ENCODE data around the gene HOXA4.

Gene HOXA4

DNA sequence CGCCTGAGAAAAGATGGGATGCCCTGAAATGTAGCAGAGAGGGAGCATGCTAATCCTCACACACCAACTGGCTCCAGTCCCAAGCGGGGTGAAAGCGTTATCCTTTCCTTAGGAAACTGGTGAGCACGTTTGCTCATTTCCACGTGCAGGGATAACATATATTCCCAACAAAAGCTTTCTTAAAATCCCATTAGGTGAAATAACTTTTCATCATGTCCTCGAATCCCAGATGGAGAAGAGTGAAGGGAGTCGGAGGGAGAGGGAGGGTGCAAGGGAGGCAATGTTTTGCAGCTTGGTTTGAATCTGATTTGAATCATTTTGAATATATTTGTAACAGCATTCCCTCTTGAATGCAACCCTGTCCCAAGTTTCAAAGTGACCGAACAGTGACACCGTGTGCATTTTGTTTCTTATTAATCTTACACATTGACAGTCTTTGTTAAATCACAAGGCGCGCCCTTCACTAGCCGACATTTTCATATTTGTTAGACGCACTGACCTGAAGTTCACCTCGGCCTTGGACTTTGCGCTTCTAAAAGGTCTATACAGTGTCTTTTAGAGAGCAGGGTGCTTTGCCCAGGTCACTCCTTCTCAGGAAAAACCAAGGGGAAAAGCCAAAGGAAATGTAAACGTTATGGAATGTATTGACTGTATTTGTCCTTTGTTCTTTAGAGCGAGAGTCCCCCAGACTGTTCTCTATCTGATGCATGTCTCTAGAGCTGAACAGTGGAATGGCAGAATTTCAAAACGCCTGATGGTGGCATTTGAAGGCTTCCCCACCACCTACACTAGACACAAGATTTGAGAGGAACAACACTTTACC, 3.1 kb upstream of the HOXA4 start:
- no peak for DNase-seq (ENCODE audit: low read depth in 2 of 3, low spot score in 2 of 3)

DNA sequence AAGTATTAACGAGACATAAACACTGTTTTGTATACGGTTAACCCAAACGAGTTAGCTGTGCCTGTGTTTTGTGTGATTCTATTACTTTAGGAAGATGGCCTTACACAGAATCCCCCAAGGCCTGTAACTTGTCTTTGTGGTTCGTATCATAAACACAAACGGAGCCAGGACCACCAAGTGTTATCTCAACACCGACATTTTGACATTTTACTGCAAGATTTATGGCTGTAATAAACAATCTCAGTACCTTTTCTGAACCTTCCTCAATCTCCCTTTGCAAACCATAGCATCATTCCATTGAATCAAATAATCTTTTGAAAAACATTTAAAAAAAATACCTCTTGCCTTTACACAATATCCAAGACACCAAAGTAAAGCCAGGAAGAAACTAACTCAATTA, 2.4 kb upstream of the HOXA4 start:
- DNase-seq (ENCODE audit: low read depth in 2 of 3, low spot score in 2 of 3), result no peak

DNA sequence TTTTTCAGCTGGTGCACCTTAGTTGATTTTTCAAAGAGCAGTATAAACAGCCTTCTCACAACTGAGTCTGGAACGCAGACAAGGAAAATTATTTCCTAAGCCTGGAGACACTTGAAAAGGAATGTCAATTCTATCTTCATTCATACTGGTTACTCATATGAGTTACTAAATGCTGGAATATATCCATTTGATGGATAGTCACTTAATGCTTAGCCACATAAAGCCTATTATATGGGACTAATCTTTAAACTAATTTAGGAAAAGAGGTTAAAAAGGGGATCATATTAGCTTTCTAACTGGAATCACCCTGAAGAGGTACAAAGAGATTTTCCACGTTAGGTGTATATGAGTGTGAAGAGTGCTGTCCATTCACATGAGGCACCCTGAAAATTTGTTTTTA, 1.7 kb upstream of the HOXA4 start:
- DNase-seq (ENCODE audit: low read depth in 2 of 3, low spot score in 2 of 3), result no peak

DNA sequence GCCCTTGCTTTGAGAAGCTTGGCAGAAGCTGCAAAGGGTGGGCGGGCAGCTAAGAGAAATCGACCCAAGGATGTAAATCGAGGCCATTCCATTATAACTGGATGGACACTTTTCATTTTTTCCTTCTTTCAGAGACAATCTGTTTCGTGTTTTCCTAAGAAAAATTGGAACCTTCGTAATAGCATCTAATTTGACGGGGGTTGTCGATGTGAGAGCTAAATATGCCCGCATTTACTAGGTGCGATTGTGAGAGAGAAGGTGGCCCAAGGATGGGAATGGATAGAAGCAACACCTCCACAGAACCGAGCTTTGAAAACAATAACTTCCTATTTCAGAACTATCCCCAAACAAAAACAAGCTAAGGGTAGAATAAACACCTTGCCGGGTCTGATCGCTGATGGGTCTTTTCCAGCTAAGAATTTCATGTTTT, 848 bp upstream of the HOXA4 start:
- no peak for DNase-seq (ENCODE audit: low read depth in 2 of 3, low spot score in 2 of 3)

DNA sequence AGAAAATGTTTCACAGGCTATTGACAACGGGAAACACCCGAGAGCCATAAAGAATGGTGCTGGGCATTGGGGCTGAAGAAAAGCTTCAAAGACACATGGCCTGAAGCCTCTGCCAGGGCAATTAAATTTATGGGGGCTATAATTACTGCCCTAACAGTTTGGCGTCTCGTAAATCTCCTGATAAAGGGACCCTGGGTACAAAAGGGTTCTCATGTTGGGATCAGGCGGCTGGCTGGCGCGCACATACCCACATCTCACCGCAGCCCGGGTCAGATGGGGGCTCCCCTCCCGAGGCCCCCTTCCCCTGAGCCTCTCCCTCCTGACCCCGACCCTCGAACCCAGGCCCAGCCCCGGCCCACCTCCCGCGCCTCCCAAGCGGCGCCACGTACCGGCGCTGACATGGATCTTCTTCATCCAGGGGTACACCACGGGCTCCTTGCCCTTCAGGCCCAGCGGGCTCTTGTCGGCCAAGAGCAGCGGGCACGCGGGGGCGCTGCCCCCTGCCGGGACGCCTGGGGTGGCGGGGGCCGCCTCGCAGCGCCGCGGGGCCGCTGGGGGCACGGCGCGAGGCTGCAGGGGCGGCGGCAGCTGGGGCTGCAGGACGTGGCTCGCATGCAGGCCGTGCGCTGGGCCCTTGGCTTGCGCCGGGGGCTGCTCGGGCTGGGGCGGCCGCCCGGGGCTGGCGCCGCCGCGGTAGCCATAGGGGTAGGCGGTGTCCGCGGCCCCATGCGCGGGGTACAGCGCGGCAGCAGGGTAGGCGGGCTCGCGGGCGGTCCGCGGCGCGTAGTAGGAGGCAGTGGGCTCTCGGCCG, 623 bp downstream of the HOXA4 start:
- no peak for DNase-seq (ENCODE audit: low read depth in 2 of 3, low spot score in 2 of 3)

DNA sequence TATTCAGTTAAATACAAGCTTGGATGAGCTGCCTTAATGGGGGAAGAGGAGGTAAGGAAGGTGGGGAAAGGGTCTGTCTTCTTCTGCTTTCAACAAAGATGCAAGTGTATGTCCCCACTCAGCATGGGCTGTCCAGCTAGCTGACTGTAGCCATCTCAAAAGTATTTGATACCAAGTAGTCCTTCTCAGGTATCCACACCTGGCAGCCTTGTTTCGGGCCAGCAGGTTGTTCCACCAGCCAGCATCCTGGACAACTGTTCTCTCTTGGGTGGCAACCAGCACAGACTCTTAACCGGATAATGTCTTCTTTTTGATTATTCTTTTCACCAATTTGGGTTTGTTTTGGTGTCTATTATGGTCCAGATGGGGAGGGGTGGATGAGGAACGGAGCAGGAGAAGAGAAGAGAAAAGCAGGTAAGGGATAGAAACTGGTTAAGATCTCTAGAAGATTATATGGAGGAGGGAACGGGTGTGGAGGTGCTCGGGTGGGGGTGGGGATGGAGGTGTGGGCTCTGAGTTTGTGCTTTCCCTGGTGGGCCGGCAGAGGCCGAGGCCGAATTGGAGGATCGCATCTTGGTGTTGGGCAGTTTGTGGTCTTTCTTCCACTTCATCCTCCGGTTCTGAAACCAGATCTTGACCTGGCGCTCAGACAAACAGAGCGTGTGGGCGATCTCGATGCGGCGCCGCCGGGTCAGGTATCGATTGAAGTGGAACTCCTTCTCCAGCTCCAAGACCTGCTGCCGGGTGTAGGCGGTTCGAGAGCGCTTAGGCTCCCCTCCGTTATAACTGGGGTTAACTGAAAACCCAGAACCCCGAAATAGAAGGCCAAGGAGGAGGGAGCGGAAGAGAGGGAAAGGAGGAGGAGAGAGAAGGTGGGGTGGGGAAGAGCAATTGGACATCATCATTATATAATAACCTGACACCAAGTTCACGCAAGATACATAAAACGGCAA, 1.5 kb downstream of the HOXA4 start:
- no peak for DNase-seq (ENCODE audit: low read depth in 2 of 3, low spot score in 2 of 3)

DNA sequence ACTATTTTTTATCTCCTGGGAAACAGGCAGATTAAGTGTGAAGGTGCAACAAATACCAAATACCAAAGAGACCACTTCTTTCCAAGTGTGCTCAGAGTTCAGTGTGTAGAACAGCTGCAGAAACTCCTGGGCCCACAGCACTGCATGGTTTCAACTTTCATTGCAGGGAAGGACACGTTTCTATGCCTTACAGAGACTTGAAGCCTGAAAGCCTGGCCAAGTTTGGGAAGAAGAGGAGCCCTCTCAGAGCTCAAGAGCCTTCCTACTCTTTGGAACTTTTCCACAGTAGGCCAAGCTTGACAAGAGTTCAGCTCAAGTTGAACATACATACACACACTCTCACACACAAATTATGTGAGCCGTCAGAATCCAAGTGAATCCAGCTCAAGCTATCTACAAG, 2.5 kb downstream of the HOXA4 start:
- no peak for DNase-seq (ENCODE audit: low read depth in 2 of 3, low spot score in 2 of 3)

DNA sequence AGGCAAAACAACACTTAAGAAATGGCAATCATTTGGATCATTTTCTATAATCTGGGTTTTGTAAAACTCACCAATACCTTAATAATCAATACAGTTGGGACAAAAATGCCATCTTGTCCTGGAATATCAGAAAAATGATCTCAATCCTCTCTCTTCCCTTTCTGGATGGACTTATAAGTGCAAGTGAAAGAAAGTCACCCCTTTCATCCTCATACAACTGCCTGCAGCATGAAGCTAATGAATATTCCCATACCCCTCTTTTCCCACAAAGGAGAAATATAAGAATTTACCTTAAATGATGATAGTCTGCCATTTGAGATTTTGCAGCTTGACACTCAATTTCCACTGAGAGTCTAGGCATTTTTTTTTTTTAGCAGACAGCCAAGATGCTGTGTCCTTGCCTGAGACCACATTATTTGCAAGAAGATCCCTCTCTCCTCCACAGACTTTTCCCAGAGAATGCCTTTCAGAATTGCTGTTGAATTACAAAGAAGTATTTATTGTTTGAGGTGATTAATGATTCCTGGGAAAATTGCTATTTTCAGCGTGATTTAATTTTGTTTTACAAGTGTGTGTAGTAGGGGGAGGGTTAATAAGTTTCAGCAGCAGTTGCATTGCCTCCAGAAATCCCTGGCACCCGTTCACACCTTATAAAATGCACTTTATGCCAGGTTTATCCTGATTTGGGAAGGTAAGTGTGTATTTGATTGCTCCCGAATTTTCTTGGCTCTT, 3.8 kb downstream of the HOXA4 start:
- DNase-seq (ENCODE audit: low read depth in 2 of 3, low spot score in 2 of 3), result no peak

DNA sequence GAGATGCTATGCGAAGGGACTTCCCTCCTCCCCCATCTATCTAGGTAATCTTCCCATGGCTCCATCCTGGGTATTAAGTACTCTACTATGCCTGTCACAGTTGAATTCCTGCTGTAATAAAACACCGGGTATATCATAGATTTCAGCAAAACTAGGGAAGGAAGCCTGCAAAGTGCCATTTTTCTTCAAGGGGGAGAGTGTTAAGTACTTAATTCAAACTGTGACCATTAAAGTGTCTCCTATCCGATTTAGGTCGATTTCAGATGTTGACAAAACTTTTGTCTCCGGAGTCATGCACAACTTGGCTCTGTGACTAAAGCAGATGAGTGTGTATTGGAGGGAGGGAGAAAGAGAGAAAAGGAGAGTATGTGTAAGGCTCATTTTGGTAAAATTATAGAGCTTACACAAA, 4.6 kb downstream of the HOXA4 start:
- no peak for DNase-seq (ENCODE audit: low read depth in 2 of 3, low spot score in 2 of 3)

DNA sequence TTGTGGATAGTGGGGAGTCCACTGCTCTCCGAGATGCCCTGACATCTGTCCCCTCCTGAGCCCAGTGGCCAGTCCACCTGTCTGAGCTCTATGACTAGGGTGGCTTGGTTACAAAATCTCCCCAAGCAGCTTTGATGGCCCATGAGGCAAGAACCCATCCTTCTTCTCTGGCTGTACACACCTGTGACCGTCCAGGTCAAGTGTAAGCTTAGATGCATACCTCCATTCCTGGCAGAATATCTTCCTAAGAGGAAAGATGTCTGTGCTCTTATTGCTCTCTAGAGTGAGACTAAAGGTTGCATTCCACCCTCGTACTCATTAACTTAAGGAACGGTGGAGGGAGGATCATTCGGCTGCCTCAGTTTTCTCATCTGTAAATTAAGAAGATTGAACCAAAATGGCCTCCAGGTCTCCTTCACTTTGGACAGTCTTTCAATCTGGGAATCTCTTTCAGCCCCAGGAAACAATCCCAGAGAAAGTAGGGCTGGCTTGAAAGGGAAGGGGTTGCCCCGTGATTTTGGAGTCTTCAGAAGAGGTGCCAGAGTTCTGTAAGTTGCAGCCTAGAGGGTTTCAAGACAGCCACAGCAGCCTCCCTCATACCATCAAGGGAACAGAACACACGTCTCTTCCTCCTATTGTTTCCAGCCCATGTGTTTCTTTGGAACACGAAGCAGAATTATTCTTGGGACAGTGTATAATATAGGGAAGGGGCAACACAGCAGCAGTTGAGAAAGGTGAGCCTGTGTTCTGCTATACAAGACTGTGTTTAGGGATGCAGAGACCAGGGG, 5.5 kb downstream of the HOXA4 start:
- DNase-seq (ENCODE audit: low read depth in 2 of 3, low spot score in 2 of 3), result no peak

DNA sequence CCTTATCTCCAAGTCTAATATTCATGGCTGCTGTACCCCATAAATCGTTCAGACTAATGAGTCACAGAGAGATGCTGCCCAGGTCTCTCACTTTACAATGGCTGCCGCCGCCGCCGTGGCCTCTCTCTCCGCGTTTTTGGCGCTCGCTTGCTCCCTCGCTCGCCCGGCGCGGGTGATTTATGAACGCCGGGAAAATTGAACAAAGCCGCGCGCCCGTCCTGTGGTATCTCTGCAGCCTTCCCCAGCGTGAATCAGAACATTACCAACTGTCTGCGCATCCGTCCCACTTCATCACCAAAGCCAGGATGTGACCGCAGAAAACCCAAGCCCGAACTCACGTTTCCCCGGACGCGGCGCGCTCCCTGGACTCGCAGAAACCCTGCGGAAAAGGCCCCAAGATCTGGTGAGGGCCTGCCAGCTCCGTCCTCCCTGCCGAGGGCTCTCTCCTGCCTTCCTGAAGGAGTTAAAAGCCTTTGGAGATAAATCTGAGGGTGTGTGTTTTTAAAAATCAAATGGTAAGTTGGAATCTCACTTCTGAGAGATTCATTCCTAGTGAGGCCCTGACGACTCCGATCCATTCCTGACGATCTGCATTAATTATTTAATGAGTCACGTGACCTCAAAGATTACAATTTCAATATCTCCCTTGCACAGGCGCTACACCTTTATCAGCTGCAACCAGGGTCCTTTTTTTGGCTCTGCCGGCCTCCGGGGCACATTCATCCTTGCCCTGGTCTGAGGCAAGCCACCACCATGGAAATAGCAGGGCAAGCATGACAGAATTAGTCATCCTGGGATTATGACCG, 6.3 kb downstream of the HOXA4 start:
- DNase-seq (ENCODE audit: low read depth in 2 of 3, low spot score in 2 of 3), result no peak

DNA sequence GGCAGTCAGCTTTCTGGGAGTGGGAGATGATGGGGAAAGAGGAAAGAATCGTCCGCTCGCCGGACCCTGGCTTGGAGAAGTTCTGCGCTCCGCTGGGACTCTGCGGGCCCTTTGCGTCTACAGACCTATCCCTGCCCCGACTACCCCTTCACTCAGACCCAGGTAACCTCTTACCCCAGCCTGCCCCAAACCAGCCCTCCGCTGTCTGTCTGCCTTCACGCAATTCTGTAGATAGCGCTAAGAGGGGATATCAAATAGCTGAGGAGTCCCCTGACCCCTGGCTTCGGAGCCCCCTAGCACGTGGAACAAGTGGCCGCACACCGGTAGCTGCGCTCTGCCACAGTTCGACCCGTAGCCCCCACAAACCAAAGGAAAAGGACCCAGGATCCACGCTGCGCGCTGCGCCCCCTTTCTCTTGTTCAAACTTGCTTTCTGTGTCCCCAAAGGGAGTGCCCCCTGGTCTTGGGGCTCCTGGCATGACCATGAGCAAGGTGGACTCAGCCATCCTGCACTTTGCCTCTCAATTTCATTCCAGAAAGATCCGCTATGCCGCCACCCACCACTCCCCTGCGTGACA, 7.0 kb downstream of the HOXA4 start:
- no peak for DNase-seq (ENCODE audit: low read depth in 2 of 3, low spot score in 2 of 3)

DNA sequence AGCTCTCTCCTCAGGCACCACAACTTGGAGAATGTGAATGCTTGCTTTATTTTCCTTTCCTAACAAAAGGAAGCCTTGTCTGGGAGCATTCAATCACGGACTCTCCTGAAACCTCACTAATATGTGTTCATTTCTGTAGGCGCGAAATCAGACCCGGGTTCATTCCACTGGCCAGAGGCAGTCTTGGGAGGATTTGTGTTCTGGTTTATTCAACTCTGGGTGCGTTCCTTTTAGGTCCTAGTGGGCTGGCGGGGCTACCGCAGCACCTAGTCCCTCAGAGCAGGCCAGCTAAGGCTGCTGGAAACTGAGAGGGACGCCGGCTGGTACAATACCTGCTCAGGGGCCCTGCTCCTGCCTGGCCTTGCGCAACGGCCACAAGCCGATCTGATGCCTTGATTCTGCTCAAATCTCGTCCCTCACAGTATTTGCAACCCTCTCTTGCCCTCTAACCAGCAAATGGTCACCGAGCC, 7.5 kb downstream of the HOXA4 start:
- no peak for DNase-seq (ENCODE audit: low read depth in 2 of 3, low spot score in 2 of 3)

DNA sequence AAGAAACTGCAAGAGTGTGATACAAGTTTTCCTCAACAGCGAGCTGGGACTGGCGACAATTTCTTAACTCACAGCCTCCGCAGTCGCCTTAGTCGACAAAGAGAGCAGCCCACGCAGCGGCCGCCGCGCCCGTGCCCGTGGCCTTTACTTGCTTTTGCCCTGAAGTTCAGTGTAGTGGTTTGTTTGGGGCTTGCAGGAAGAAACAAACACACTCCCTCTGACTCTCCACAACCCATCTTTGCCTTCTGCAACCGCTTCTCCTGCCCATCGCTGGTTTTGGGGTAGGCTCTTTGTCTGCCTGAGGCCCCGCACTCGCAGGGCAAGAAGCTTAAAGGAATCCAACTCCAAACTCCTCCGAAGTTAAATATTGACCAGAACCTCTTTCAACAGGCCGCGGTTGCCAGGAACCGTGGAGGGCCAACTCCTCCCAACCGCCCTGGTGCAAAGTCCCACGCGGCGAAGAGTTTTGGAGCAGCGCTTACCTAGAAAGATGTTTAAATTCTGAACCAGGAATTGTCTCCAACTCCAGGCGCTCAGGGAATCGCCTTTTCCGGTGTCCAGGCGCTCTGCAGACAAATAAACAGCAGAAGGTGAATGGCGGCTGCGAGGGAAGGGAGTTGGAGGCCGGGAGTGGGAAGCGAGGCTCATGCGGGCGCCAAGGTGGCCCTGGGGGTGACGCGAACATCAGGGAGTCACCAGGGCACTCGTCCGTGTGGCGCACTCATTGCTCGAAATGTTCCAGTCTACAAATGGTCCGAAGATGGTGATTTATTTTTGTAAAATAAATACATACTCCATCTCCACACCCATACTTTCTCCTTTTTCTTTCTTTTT, 8.3 kb downstream of the HOXA4 start:
- no peak for DNase-seq (ENCODE audit: low read depth in 2 of 3, low spot score in 2 of 3)

DNA sequence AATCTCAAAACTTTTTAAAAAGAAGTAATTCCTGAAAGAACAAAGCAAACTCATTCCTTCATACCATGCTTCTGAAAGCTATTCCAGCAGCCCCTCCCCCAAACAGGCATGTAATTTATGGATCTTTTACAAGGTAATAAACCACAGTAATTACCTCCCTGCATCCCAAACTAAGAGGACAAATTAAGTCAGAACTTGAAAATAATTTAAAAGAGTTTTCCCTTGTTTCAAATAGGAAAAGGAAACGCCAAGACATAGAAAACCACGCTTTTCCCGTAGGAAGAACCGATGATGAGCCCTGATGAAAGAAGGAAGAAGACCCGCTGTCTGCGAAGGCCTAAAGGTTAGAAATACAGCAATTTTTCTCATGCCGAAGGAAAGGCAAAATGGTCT, 8.9 kb downstream of the HOXA4 start:
- DNase-seq (ENCODE audit: low read depth in 2 of 3, low spot score in 2 of 3), result no peak

DNA sequence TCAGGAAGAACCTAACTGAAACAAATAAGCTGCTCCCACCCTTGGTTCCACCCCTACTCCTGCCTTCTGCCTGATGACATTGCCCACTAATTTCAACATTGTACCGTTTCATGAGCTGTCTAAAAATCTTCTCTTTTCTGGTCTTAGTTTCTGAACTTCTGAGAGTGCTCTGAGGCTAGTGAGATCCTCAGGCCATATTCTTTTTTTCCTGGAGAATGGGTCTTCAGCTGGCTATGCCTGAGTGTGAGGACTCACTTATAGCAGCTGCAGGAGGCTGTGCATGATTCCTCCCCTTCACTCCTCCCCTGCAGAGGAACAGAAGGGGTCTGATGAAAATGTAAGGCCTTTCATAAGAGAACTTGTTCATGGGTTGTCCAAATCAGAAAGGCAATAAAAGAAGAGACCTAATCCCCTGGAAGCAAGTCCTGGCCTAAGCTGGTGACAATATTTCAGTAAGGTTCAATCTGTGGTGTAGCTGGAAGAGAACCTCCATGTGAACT, 11.1 kb downstream of the HOXA4 start:
- no peak for DNase-seq (ENCODE audit: low read depth in 2 of 3, low spot score in 2 of 3)

DNA sequence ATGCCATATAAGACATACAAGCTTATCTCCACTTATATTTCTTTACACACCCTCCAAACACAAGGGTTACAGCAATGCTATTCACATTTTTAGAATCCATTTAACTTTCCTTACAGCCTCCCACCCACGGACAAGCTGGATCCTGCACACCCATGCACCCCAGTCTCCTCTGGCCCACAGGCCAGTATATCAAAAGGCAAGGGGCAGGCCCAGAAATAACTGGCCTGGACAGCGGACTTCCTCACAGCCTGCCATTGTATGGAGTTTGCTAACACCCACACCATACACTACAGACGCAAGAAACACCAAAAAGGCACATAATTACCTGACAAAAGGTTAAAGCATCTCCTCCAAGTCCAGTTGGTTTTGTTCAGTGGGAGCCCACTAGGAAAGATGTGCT, 12.0 kb downstream of the HOXA4 start:
- no peak for DNase-seq (ENCODE audit: low read depth in 2 of 3, low spot score in 2 of 3)
